ENCODE results near the gene HERPUD2.
"Not testable (repeated sequence)": the region's sequence is repeated elsewhere in the genome, so short reads cannot be mapped to it uniquely, and the experiment has no call there.

Gene HERPUD2

GRCh38 chr7:35599061-35599460, 95.9 kb downstream of the HERPUD2 start:
- no peak for DNase-seq

DNA sequence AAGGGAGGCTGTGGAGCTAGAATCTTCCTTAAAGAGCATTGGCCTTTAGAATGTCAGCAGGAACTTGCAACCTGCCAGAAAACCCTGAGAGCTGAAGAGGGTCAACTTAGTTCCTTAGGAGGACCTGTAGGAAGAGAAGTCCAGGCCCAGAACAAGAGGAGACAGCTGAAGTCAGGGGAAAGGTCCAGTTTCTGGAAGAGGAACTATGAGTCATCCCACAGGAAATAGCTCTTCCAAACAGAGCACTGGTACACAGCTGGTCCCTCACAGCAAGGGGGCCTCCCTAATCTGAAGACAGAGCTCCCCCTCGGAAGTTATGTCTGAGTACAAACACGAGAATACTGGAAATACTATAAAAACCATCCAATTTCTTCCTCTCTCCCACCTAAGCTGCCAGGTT, 98.9 kb downstream of the HERPUD2 start:
- DNase-seq: no peak

DNA sequence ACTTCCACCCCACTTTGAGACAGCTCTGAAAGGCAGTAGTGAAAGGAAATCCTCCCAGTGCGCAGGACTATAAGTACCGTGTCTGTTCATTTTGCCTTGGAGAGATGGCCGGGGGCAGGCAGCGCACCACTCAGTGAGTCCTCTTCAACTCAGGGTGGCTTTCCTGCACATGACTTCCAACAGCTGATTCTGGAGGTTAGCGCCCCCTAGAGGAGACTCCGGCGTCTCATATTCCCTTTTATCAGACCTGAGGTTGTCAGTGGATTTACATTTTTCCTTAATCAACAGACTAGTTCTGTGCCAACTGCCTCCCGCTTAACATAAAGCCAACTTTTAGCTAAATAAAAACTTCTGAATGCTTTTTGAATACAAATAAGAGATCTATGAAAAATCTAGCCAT, 101.0 kb downstream of the HERPUD2 start:
- no peak for DNase-seq

DNA sequence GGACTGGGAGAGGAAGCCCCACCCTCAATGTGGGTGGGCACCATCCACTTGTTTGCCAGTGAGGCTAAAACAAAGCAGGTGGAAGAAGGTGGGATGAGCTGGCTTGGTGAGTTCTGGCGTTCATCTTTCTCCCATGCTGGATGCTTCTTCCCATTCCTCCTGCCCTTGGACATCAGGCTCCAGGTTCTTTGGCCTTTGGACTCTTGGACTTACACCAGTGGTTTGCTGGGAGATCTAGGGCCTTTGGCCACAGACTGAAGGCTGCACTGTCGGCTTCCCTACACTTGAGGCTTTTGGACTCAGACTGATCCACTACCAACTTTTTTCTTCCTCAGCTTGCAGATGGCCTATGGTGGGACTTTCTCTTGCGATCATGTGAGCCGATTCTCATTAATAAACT, 106.3 kb downstream of the HERPUD2 start:
- DNase-seq: no peak

DNA sequence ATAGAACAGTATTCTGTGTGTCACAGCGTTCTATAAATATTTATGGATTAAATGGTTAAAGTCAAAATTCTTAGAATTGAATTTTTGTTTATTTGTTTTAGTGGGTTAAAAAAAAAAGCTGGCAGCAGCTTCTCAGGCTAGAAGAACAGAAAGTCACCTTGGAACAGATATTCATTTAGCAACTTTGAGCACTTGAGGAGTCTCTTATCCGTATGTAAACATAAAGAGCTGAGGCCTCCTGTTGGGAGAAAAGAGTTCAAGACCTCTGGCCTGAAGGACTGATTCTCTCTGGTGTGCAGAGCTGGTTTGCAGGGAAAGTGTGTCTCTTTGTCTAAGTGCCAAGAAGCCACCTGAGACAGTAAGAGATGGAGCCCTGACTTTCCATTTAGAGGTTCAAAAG, 109.9 kb downstream of the HERPUD2 start:
- DNase-seq: no peak

GRCh38 chr7:35584533-35584932, 110.4 kb downstream of the HERPUD2 start:
- not testable (repeated sequence) for DNase-seq
